Mesenteric fat pad (tissue), 1 donor: Measurements from ENCODE around the gene SPAAR. TPM values are rescaled to one million over a fixed set of nuclear protein-coding genes. Genes with fewer than 3 reads are reported as not detected.
"Not testable (repeated sequence)": the region's sequence is repeated elsewhere in the genome, so short reads cannot be mapped to it uniquely, and the experiment has no call there.

Source experiments
- DNase-seq: peaks from one replicate; pipeline ENCODE4 v3.0.0-alpha.2; 2020; ENCODE audit warnings: low spot score
- total RNA-seq: library from RNA; stranded (reverse); fragmentation: NEBNext Ultra II Directional; extraction: Animal tissue kit (Norgen Biotek cat#: 25700); gene quantifications from one replicate; pipeline ENCODE4 v1.2.1, GENCODE V29; 2021
- donor health status: DM: yes; HTN: yes; CAD: no.

The SPAAR gene
- total RNA-seq, 1 donor from 2014 or later = 25.3 TPM

GRCh38 chr9:35920051-35920620 lies 10.8 kb downstream of the SPAAR start:
- DNase-seq = no peak

- DNase-seq = no peak
Observed at GRCh38 chr9:35923598-35923926, 14.3 kb downstream of the SPAAR start.

GRCh38 chr9:35923927-35924763 lies 14.9 kb downstream of the SPAAR start:
- DNase-seq = no peak

- DNase-seq = no peak
Observed at GRCh38 chr9:35928591-35929452, 19.5 kb downstream of the SPAAR start.

GRCh38 chr9:35929453-35929718 lies 20.1 kb downstream of the SPAAR start:
- no peak for DNase-seq

GRCh38 chr9:35930521-35930920 lies 21.2 kb downstream of the SPAAR start:
- DNase-seq = no peak

GRCh38 chr9:35930989-35931388 lies 21.7 kb downstream of the SPAAR start:
- no peak for DNase-seq

GRCh38 chr9:35932735-35933134 lies 23.4 kb downstream of the SPAAR start:
- DNase-seq = no peak

GRCh38 chr9:35933550-35934067 lies 24.3 kb downstream of the SPAAR start:
- DNase-seq = no peak

GRCh38 chr9:35934069-35934468 lies 24.8 kb downstream of the SPAAR start:
- not testable (repeated sequence) for DNase-seq

- DNase-seq = no peak
Observed at GRCh38 chr9:35935261-35935660, 26.0 kb downstream of the SPAAR start.

- no peak for DNase-seq
Observed at GRCh38 chr9:35935755-35936509, 26.6 kb downstream of the SPAAR start.

GRCh38 chr9:35937227-35937626 lies 27.9 kb downstream of the SPAAR start:
- no peak for DNase-seq

GRCh38 chr9:35938474-35939356 lies 29.4 kb downstream of the SPAAR start:
- no peak for DNase-seq

- DNase-seq = no peak
Observed at GRCh38 chr9:35939679-35940250, 30.5 kb downstream of the SPAAR start.

GRCh38 chr9:35940458-35941407 lies 31.4 kb downstream of the SPAAR start:
- DNase-seq = no peak

GRCh38 chr9:35942286-35942685 lies 33.0 kb downstream of the SPAAR start:
- DNase-seq = no peak

GRCh38 chr9:35944173-35944572 lies 34.9 kb downstream of the SPAAR start:
- no peak for DNase-seq

- DNase-seq = no peak
Observed at GRCh38 chr9:35944841-35945240, 35.6 kb downstream of the SPAAR start.
